Measurements from ENCODE around the gene NGFR.
"Not testable (repeated sequence)": the region's sequence is repeated elsewhere in the genome, so short reads cannot be mapped to it uniquely, and the experiment has no call there.

Gene NGFR

DNA sequence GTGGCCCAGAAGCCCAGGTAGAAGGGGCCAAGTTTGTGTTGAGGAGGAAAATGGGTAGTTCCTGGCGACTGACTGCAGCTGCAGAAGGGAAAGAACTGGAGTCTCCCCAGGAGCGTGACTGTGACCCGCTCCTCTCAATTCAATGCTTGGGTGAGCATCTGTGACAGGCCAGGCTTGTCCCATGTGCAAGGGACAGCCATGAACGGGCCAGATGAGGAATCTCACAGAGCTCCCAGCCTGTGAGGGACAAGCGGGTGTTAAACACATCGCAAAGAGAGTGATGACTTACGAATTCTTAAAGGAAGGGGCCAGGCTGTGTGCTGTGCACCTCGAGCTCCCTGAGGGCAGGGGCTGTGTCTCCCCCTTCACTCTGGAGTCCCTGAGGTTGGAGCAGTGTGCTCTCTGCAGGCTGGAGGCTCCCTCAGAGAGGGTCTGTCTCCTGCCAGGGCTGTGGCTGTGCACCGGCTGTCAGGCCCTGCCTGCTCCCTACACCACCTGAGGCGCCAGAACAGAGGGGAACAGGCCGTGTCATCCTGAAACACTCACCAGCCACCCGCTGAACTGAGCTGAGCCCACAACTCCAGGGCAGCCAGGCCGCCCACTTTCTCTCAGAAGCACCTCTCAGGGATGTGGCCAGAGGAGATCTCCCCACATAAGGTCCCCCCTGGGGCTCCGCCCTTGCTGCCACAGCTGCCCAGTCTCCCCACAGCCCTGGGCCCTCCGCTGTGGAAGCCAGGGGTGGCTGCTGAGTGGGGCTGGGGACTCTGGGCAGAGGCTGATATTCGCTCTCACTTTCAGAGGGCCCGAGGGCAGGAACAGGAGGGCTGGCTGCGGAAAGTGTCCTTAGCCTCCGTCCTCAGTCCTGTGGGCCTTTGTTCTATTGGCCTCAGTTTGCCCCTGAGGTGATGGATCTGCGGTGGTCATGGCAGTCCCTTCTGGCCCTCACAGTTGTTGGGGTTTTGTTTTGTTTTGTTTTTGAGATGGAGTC, 54.9 kb downstream of the NGFR start:
- Histone ChIP-seq H3K27ac (no peak overlapping the region), H3K4me3 (ENCODE audit: low read depth in 1 of 2, low read length in 1 of 2) (no peak overlapping the region)
- TF ChIP-seq, protein P1, sequence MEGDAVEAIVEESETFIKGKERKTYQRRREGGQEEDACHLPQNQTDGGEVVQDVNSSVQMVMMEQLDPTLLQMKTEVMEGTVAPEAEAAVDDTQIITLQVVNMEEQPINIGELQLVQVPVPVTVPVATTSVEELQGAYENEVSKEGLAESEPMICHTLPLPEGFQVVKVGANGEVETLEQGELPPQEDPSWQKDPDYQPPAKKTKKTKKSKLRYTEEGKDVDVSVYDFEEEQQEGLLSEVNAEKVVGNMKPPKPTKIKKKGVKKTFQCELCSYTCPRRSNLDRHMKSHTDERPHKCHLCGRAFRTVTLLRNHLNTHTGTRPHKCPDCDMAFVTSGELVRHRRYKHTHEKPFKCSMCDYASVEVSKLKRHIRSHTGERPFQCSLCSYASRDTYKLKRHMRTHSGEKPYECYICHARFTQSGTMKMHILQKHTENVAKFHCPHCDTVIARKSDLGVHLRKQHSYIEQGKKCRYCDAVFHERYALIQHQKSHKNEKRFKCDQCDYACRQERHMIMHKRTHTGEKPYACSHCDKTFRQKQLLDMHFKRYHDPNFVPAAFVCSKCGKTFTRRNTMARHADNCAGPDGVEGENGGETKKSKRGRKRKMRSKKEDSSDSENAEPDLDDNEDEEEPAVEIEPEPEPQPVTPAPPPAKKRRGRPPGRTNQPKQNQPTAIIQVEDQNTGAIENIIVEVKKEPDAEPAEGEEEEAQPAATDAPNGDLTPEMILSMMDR (IDR thresholded peaks at IDR 0.05): no peak

DNA sequence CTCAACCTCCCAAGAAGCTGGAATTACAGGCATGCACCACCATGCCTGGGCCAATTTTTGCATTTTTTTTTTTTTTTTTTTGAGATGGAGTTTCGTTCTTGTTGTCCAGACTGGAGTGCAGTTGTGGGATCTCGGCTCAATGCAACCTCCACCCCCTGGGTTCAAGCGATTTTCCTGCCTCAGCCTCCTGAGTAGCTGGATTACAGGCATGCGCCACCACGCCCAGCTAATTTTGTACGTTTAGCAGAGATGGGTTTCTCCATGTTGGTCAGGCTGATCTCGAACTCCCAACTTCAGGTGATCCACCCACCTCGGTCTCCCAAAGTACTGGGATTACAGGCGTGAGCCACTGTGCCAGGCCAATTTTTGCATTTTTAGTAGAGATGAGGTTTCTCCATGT, 55.7 kb downstream of the NGFR start:
- H3K4me1 ChIP-seq (ENCODE audit: control insufficient read depth in 1 of 2, insufficient read depth in 1 of 2, low read depth in 1 of 2, low read length in 1 of 2); H3K27me3 ChIP-seq; H3K27ac ChIP-seq; H3K9me3 ChIP-seq; H3K36me3 ChIP-seq; H3K4me3 ChIP-seq (ENCODE audit: low read depth in 1 of 2, low read length in 1 of 2): not testable (repeated sequence)

More for the DNA sequence above, 54.9 kb downstream of the NGFR start:
- no peaks in the 10 kb centered on the region for H3K4me1 ChIP-seq (ENCODE audit: control insufficient read depth in 1 of 2, insufficient read depth in 1 of 2, low read depth in 1 of 2, low read length in 1 of 2)
- no peaks in the 10 kb centered on the region for H3K9me3 ChIP-seq
- no peaks in the 10 kb centered on the region for H3K36me3 ChIP-seq
- no peaks in the 10 kb centered on the region for H3K27me3 ChIP-seq

DNA sequence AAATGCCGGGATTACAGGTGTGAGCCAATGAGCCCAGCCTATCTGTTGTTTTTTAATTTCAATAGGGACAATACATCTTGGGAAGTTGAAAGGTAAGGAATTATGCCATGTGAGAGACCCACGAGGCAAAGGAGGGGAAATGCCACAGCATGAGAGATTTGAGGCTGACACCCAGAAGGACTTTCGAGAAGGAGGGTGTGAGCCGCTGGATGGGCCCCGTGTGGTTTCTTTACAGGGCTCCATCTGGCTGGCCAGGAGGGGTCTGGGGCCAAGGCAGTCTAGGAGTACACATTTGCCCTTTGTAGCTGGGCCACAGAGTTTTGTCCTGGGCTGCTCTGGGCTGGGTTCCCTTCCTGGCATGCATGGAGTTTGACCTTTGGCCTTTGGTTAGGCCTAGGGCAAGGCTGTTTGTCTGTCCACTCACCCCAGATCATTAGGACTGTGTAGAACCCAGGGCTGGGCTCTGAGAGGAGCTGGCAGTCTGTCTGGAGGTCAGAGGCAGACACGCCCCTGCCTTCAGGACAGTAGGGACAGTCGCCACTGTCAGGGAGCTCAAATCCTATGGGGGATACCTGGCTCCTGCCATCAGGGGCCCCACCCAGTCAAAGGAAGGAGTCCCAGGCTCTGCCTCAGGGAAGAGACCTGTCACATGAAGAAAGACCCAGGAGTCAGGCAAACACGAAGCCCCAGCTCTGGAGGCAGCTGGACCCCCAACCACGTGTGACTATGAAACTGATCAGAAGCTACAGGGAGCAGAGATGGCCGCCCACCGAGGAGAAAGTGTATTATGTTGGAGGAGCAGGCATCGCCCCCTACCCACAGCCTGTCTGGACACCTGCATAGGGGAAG, 56.4 kb downstream of the NGFR start:
- Histone ChIP-seq H3K27ac (no peak overlapping the region), H3K4me3 (ENCODE audit: low read depth in 1 of 2, low read length in 1 of 2) (no peak overlapping the region), H3K9me3 (no peaks in the 10 kb centered on the region), H3K27me3 (no peaks in the 10 kb centered on the region), H3K4me1 (ENCODE audit: control insufficient read depth in 1 of 2, insufficient read depth in 1 of 2, low read depth in 1 of 2, low read length in 1 of 2) (peaks cover 4% of the 10 kb centered on the region in 2 experiments), H3K36me3 (no peaks in the 10 kb centered on the region)
- TF ChIP-seq, protein P1 (IDR thresholded peaks at IDR 0.05): no peak

DNA sequence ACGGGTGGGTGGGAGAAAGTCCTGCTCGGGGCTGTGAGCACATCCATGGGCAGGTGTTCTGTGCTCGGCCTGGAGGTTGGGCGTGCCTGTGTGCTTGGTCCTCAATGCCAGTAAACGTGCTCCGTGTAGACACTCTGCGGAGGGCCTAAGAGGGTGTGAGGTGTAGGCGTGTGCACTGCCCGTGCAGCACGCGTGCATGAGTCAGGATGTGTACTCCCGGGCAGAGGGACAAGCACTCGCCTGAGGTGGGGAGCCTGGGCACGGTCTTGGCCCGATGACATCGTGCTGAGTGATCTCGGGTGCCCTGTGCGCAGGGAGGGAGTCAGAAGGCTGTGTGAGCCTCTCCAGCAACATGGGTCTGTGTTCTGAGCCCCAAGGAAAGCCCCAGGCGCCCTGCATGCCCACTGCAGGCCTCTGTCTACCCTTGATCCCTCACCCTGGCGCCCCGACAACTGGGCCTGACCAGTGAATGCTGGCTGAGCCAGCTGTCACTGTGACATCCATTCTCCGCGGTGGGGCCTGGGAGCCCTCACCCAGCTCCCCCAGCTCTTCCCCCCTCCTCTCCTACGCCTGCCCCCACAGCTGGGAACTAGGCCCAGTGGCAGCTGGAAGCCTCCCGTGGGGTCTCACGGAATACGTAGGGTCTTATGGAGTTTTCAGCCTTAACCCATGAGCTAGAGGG, 57.1 kb downstream of the NGFR start:
- no peaks in the 10 kb centered on the region for H3K9me3 ChIP-seq
- H3K4me3 ChIP-seq (ENCODE audit: low read depth in 1 of 2, low read length in 1 of 2): no peak overlapping the region
- H3K27ac ChIP-seq: no peak overlapping the region
- H3K4me1 ChIP-seq (ENCODE audit: control insufficient read depth in 1 of 2, insufficient read depth in 1 of 2, low read depth in 1 of 2, low read length in 1 of 2): peaks cover 4% of the 10 kb centered on the region in 2 experiments
- TF ChIP-seq, protein P1 (IDR thresholded peaks at IDR 0.05): no peak
- H3K27me3 ChIP-seq: no peaks in the 10 kb centered on the region
- no peaks in the 10 kb centered on the region for H3K36me3 ChIP-seq

DNA sequence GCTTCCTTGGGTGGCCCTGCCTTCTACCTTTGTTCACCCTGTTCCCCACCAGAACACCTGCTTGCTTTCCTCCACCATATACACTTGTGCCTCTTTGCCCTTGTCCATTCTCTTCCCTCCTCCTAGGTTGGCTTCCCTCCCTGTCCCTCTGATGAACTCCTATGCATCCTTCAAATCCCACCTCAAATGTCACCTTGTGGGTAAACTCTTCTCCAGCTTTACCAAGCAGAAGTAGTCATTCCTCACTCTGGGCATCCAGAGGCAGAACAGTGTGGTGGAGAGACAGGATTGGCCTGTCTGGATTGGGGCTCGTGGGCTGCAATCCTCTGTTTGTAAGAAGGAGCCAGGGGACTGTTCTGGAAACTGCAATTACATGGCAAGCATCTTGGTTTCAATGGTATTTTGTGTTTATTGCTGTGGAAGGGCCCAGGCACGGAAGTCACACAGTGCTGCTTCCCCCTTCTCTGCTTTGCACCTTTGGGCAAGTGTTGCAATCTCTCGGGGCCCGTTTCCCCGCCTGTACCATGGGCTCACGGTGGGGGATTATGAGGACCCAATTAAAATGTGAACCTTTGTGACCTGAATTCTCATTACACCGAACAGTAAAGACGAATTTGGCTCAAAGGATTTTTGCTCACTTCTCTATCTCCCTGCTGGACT, 58.7 kb downstream of the NGFR start:
- H3K27me3 ChIP-seq: peaks cover 15% of the 10 kb centered on the region
- H3K4me3 ChIP-seq (ENCODE audit: low read depth in 1 of 2, low read length in 1 of 2): no peak overlapping the region
- H3K27ac ChIP-seq: no peak overlapping the region
- H3K9me3 ChIP-seq: no peaks in the 10 kb centered on the region
- H3K36me3 ChIP-seq: no peaks in the 10 kb centered on the region
- H3K4me1 ChIP-seq (ENCODE audit: control insufficient read depth in 1 of 2, insufficient read depth in 1 of 2, low read depth in 1 of 2, low read length in 1 of 2): peaks cover 4% of the 10 kb centered on the region in 2 experiments
- TF ChIP-seq, protein P1 (IDR thresholded peaks at IDR 0.05): no peak
